Measurements from ENCODE around the gene NTSR1. TPM values are rescaled to one million over a fixed set of nuclear protein-coding genes. Genes with fewer than 3 reads are reported as not detected.

Gene NTSR1
- total and polyA plus RNA-seq, 4 donors = 0.03 to 0.33 (median 0.08) TPM; not detected in 1

- no peak for TF ChIP-seq REST (IDR thresholded peaks at IDR 0.05)
These were observed 62.9 kb downstream of the NTSR1 start (continued) for GRCh38 chr20:62771396-62772102.

- 76% methylated on average over 23 of the region's 23 CpGs for WGBS
- peak overlapping the region in 1 of 2 donors; percentile 83 for H3K27ac ChIP-seq (ENCODE audit: low read depth in 1 of 2, low read length in 2 of 2)
These were observed 63.5 kb downstream of the NTSR1 start for GRCh38 chr20:62772103-62772611.

GRCh38 chr20:62772619-62772989 is 64.0 kb downstream of the NTSR1 start:
- Histone ChIP-seq H3K4me1 (ENCODE audit: control insufficient read depth in 4 of 4, insufficient read depth in 4 of 4, low read length in 3 of 4) (peaks cover 32 to 73% (median 49%) of the 10 kb centered on the region in 4 donors), H3K36me3 (ENCODE audit: control insufficient read depth in 4 of 4, insufficient read depth in 3 of 4, low read depth in 1 of 4, low read length in 3 of 4) (no peaks in the 10 kb centered on the region), H3K27ac (ENCODE audit: low read depth in 1 of 2, low read length in 2 of 2) (peak overlapping the region; percentile 83 to 87), H3K9ac (ENCODE audit: low read depth in 1 of 2, low read length in 2 of 2) (peak overlapping the region in 1 of 2 donors; percentile 23), H3K9me3 (ENCODE audit: control insufficient read depth in 4 of 4, low read length in 3 of 4) (no peaks in the 10 kb centered on the region), H3K27me3 (ENCODE audit: control insufficient read depth in 4 of 4, insufficient read depth in 4 of 4, low read length in 3 of 4) (no peaks in the 10 kb centered on the region), H3K4me3 (ENCODE audit: low read depth in 1 of 3, low read length in 3 of 3) (peak overlapping the region in 1 of 3 donors; percentile 21)
- TF ChIP-seq RXRA (IDR thresholded peaks at IDR 0.05) = no peak
- no peak for DNase-seq (ENCODE audit: low spot score)
- 68% methylated on average over 11 of the region's 11 CpGs for WGBS

More at GRCh38 chr20:62772103-62772611, 63.5 kb downstream of the NTSR1 start:
- Histone ChIP-seq H3K4me1 (ENCODE audit: control insufficient read depth in 4 of 4, insufficient read depth in 4 of 4, low read length in 3 of 4) (peaks cover 32 to 73% (median 49%) of the 10 kb centered on the region in 4 donors), H3K36me3 (ENCODE audit: control insufficient read depth in 4 of 4, insufficient read depth in 3 of 4, low read depth in 1 of 4, low read length in 3 of 4) (no peaks in the 10 kb centered on the region), H3K4me3 (ENCODE audit: low read depth in 1 of 3, low read length in 3 of 3) (peak overlapping the region in 1 of 3 donors; percentile 21), H3K9ac (ENCODE audit: low read depth in 1 of 2, low read length in 2 of 2) (no peak overlapping the region), H3K27me3 (ENCODE audit: control insufficient read depth in 4 of 4, insufficient read depth in 4 of 4, low read length in 3 of 4) (no peaks in the 10 kb centered on the region), H3K9me3 (ENCODE audit: control insufficient read depth in 4 of 4, low read length in 3 of 4) (no peaks in the 10 kb centered on the region)
- no peak for TF ChIP-seq FOXA2 (IDR thresholded peaks at IDR 0.05)
- peak in 1 of 2 donors; percentile 50 for TF ChIP-seq RXRA (IDR thresholded peaks at IDR 0.05)
- TF ChIP-seq FOXA1 (IDR thresholded peaks at IDR 0.05) = no peak
- peak in 1 of 2 donors; percentile 42 for TF ChIP-seq HNF4A (conservative IDR thresholded peaks at IDR 0.05)
- no peak for DNase-seq (ENCODE audit: low spot score)

- Histone ChIP-seq H3K4me3 (ENCODE audit: low read depth in 1 of 3, low read length in 3 of 3) (peak overlapping the region in 2 of 3 donors; percentile 21 to 25), H3K36me3 (ENCODE audit: control insufficient read depth in 4 of 4, insufficient read depth in 3 of 4, low read depth in 1 of 4, low read length in 3 of 4) (no peaks in the 10 kb centered on the region), H3K9me3 (ENCODE audit: control insufficient read depth in 4 of 4, low read length in 3 of 4) (no peaks in the 10 kb centered on the region), H3K4me1 (ENCODE audit: control insufficient read depth in 4 of 4, insufficient read depth in 4 of 4, low read length in 3 of 4) (peaks cover 32 to 73% (median 49%) of the 10 kb centered on the region in 4 donors), H3K9ac (ENCODE audit: low read depth in 1 of 2, low read length in 2 of 2) (peak overlapping the region; percentile 23 to 45), H3K27ac (ENCODE audit: low read depth in 1 of 2, low read length in 2 of 2) (peak overlapping the region; percentile 83 to 87), H3K27me3 (ENCODE audit: control insufficient read depth in 4 of 4, insufficient read depth in 4 of 4, low read length in 3 of 4) (no peaks in the 10 kb centered on the region)
- no peak for DNase-seq (ENCODE audit: low spot score)
- 19% methylated on average over 19 of the region's 19 CpGs for WGBS
- no peak for TF ChIP-seq FOXA2 (IDR thresholded peaks at IDR 0.05)
- peak; percentile 85 for TF ChIP-seq YY1 (IDR thresholded peaks at IDR 0.05)
- peak; percentile 18 for TF ChIP-seq NR2F2 (IDR thresholded peaks at IDR 0.05)
- peak; percentile 61 to 80 for TF ChIP-seq HNF4A (conservative IDR thresholded peaks at IDR 0.05)
- peak in 1 of 2 donors; percentile 76 for TF ChIP-seq GABPA (IDR thresholded peaks at IDR 0.05 in 1 of 2, conservative IDR thresholded peaks at IDR 0.05 in 1 of 2)
- no peak for TF ChIP-seq ATF3 (IDR thresholded peaks at IDR 0.05)
- TF ChIP-seq REST (IDR thresholded peaks at IDR 0.05) = peak; percentile 82
- no peak for TF ChIP-seq ZBTB33 (IDR thresholded peaks at IDR 0.05)
- TF ChIP-seq TAF1 (conservative IDR thresholded peaks at IDR 0.05) = no peak
- TF ChIP-seq EGR1 (IDR thresholded peaks at IDR 0.05; ENCODE audit: low read depth in 2 of 2) = peak; percentile 74 to 86
- peak; percentile 83 to 93 for TF ChIP-seq RXRA (IDR thresholded peaks at IDR 0.05)
These were observed 64.6 kb downstream of the NTSR1 start for GRCh38 chr20:62772990-62773844.
